H9 (cell line): ENCODE results near the gene ADAMTS18. TPM values are rescaled to one million over a fixed set of nuclear protein-coding genes. Genes with fewer than 3 reads are reported as not detected.

ENCODE experiments used
- DNase-seq: peaks from one replicate; pipeline ENCODE4 v3.0.0-alpha.2; 2017
- H2AFZ ChIP-seq: one replicate; pipeline ENCODE4 v1.6.1; 2013; ENCODE audit warnings: mild to moderate bottlenecking, low read length, control low read depth, moderate library complexity
- H2AK5ac ChIP-seq: 2 replicates; pipeline ENCODE4 v1.6.1; 2013; ENCODE audit warnings: low read length, control low read depth, mixed read lengths; ENCODE audit not compliant: insufficient read length
- H2BK120ac ChIP-seq: one replicate; pipeline ENCODE4 v1.6.1; 2013; ENCODE audit warnings: low read depth, mild to moderate bottlenecking, low read length, control low read depth, inconsistent platforms; ENCODE audit not compliant: poor library complexity, severe bottlenecking
- H2BK12ac ChIP-seq: 2 replicates; pipeline ENCODE4 v1.6.1; 2013; ENCODE audit warnings: low read length, control low read depth, mixed read lengths, low read depth; ENCODE audit not compliant: insufficient read length
- H2BK15ac ChIP-seq: 2 replicates; pipeline ENCODE4 v1.6.1; 2013; ENCODE audit warnings: low read depth, low read length, control low read depth
- H2BK20ac ChIP-seq: one replicate; pipeline ENCODE4 v1.6.1; 2013; ENCODE audit warnings: low read depth, mild to moderate bottlenecking, low read length, control low read depth, inconsistent platforms; ENCODE audit not compliant: poor library complexity, severe bottlenecking
- H2BK5ac ChIP-seq: 2 replicates; pipeline ENCODE4 v1.6.1; 2013; ENCODE audit warnings: low read length, control low read depth, mixed read lengths; ENCODE audit not compliant: insufficient read length
- H3K14ac ChIP-seq: 2 replicates; pipeline ENCODE4 v1.6.1; 2013; ENCODE audit warnings: low read length, control low read depth; ENCODE audit not compliant: insufficient read depth
- H3K18ac ChIP-seq: 2 replicates; pipeline ENCODE4 v1.6.1; 2013; ENCODE audit warnings: low read depth, mild to moderate bottlenecking, mixed read lengths, low read length, control low read depth; ENCODE audit not compliant: insufficient read length
- H3K23ac ChIP-seq: 2 replicates; pipeline ENCODE4 v1.6.1; 2013; ENCODE audit warnings: low read length, control low read depth, mixed read lengths, low read depth; ENCODE audit not compliant: insufficient read length
- H3K23me2 ChIP-seq: 2 replicates; pipeline ENCODE4 v1.6.1; 2013; ENCODE audit warnings: low read depth, mild to moderate bottlenecking, mixed read lengths, low read length, control low read depth; ENCODE audit not compliant: insufficient read length, poor library complexity, severe bottlenecking
- H3K27ac ChIP-seq: 2 replicates; pipeline ENCODE4 v1.5.1; 2013; ENCODE audit warnings: low read length, control low read depth, mixed read lengths, low read depth; ENCODE audit not compliant: insufficient read length
- H3K27me3 ChIP-seq: 2 replicates; pipeline ENCODE4 v1.6.1; 2013; ENCODE audit warnings: low read length, control low read depth, inconsistent platforms; ENCODE audit not compliant: insufficient read depth
- H3K4ac ChIP-seq: 2 replicates; pipeline ENCODE4 v1.6.1; 2013; ENCODE audit warnings: low read depth, mild to moderate bottlenecking, control low read depth, inconsistent platforms, low read length, moderate library complexity
- H3K4me1 ChIP-seq: 2 replicates; pipeline ENCODE4 v1.6.1; 2013; ENCODE audit warnings: low read length, control low read depth, inconsistent platforms; ENCODE audit not compliant: insufficient read depth
- H3K4me2 ChIP-seq: 2 replicates; pipeline ENCODE4 v1.6.1; 2013; ENCODE audit warnings: low read length, control low read depth, mixed read lengths; ENCODE audit not compliant: insufficient read length, insufficient read depth
- H3K56ac ChIP-seq: 2 replicates; pipeline ENCODE4 v1.6.1; 2013; ENCODE audit warnings: low read depth, mild to moderate bottlenecking, mixed read lengths, low read length, control low read depth; ENCODE audit not compliant: insufficient read length
- H3K79me1 ChIP-seq: 2 replicates; pipeline ENCODE4 v1.6.1; 2013; ENCODE audit warnings: low read depth, mild to moderate bottlenecking, moderate library complexity, low read length, control low read depth, inconsistent platforms; ENCODE audit not compliant: insufficient read depth, poor library complexity, severe bottlenecking
- H3K79me2 ChIP-seq: 2 replicates; pipeline ENCODE4 v1.6.1; 2013; ENCODE audit warnings: low read length, control low read depth, inconsistent platforms; ENCODE audit not compliant: insufficient read depth
- H3K9ac ChIP-seq: 2 replicates; pipeline ENCODE4 v1.6.1; 2013; ENCODE audit warnings: low read length, control low read depth, mixed read lengths; ENCODE audit not compliant: insufficient read length; ENCODE audit errors: extremely low read depth
- H3K9me3 ChIP-seq: one replicate; pipeline ENCODE4 v1.6.1; 2013; ENCODE audit warnings: low read depth, low read length, inconsistent platforms; ENCODE audit not compliant: control insufficient read depth
- H3T11ph ChIP-seq: one replicate; pipeline ENCODE4 v1.6.1; 2013; ENCODE audit warnings: mild to moderate bottlenecking, low read length, control low read depth, inconsistent platforms
- H4K20me1 ChIP-seq: one replicate; pipeline ENCODE4 v1.6.1; 2013; ENCODE audit not compliant: control insufficient read depth, insufficient read length, insufficient read depth
- H4K5ac ChIP-seq: 2 replicates; pipeline ENCODE4 v1.6.1; 2013; ENCODE audit warnings: low read depth, mild to moderate bottlenecking, mixed read lengths, low read length, control low read depth; ENCODE audit not compliant: insufficient read length
- H4K8ac ChIP-seq: replicated peaks from 2 replicates; pipeline ENCODE4 v1.6.1; 2013; ENCODE audit warnings: low read length, control low read depth, mixed read lengths, low read depth; ENCODE audit not compliant: insufficient read length
- H4K91ac ChIP-seq: 2 replicates; pipeline ENCODE4 v1.6.1; 2013; ENCODE audit warnings: low read depth, mild to moderate bottlenecking, moderate library complexity, mixed read lengths, low read length, control low read depth; ENCODE audit not compliant: insufficient read length
- H3K27ac Mint-ChIP-seq, 3 experiments: 2 replicates in 2 of 3; 3 replicates in 1 of 3; pipeline ENCODE4 v1.8.0; 2020 to 2021; ENCODE audit warnings: mixed read lengths in 3 of 3, mild to moderate bottlenecking in 1 of 3, moderate library complexity in 1 of 3
- H3K27me3 Mint-ChIP-seq: 2 replicates; pipeline ENCODE4 v1.8.0; 2021; ENCODE audit warnings: low read depth, mild to moderate bottlenecking, moderate library complexity, mixed read lengths
- H3K36me3 Mint-ChIP-seq, 3 experiments: 2 replicates in 2 of 3; 3 replicates in 1 of 3; pipeline ENCODE4 v1.8.0; 2020 to 2021; ENCODE audit warnings: low read depth in 3 of 3, mixed read lengths in 3 of 3; ENCODE audit not compliant: insufficient read depth in 1 of 3
- H3K4me1 Mint-ChIP-seq, 2 experiments: 2 replicates each; pipeline ENCODE4 v1.8.0; 2020; ENCODE audit warnings: mixed read lengths in 2 of 2
- H3K4me3 Mint-ChIP-seq, 2 experiments: 2 replicates in 1 of 2; 3 replicates in 1 of 2; pipeline ENCODE4 v1.8.0; 2020 to 2021; ENCODE audit warnings: mild to moderate bottlenecking in 2 of 2, mixed read lengths in 2 of 2, moderate library complexity in 1 of 2
- H3K9me3 Mint-ChIP-seq, 2 experiments: 2 replicates in 1 of 2; 3 replicates in 1 of 2; pipeline ENCODE4 v1.8.0; 2020; ENCODE audit warnings: mild to moderate bottlenecking in 2 of 2, mixed read lengths in 2 of 2, moderate library complexity in 1 of 2
- CTCF ChIP-seq: fragments of 200-600 bp; sonication (generic); conservative IDR thresholded peaks from 3 replicates; pipeline ENCODE4 v1.8.0; 2021; ENCODE audit warnings: antibody characterized with exemption, mild to moderate bottlenecking
- WGBS: extraction: QIAGEN DNeasy Blood & Tissue Kit; methylation state at CpG from one replicate; pipeline ENCODE4 v1.1.7; 2013; ENCODE audit warnings: missing lambda C conversion rate, low lambda C conversion rate, mixed read lengths; ENCODE audit not compliant: insufficient read length; ENCODE audit errors: extremely low coverage; 5-methylcytosine and 5-hydroxymethylcytosine counted together
- total RNA-seq: library from RNA; stranded (reverse); gene quantifications from 2 replicates; pipeline ENCODE4 v1.2.1, GENCODE V29; 2021

The ADAMTS18 gene
- total RNA-seq, 1 experiment from 2014 or later, result 0.07 TPM

- no peaks in the 10 kb centered on the region for H3K79me1 ChIP-seq
- no peak overlapping the region for H2AK5ac ChIP-seq
- peaks cover 13% of the 10 kb centered on the region; the same call in 1 of the 2 replicates for H3K27me3 ChIP-seq
- no peak for DNase-seq
- H3K9me3 ChIP-seq, result no peaks in the 10 kb centered on the region
- H3K4ac ChIP-seq, result no peak overlapping the region
- no peak overlapping the region for H4K8ac ChIP-seq
- H3K9ac ChIP-seq, result no peak overlapping the region
- H2BK20ac ChIP-seq, result no peak overlapping the region
- H4K5ac ChIP-seq, result no peak overlapping the region
- H3K79me2 ChIP-seq, result no peaks in the 10 kb centered on the region
- H3K4me3 Mint-ChIP-seq, result no peak overlapping the region
- no peaks in the 10 kb centered on the region for H3K4me1 ChIP-seq
- no peak overlapping the region for H3K27ac ChIP-seq
- no peaks in the 10 kb centered on the region for H4K20me1 ChIP-seq
- no peak overlapping the region for H3T11ph ChIP-seq
- H3K36me3 Mint-ChIP-seq, result no peaks in the 10 kb centered on the region
- H2BK5ac ChIP-seq, result no peak overlapping the region
- peaks cover 10% of the 10 kb centered on the region for H3K23me2 ChIP-seq
- peaks cover 51% of the 10 kb centered on the region for H3K27me3 Mint-ChIP-seq
- no peak overlapping the region for H3K4me2 ChIP-seq
- H2BK120ac ChIP-seq, result no peak overlapping the region
- no peak overlapping the region for H3K23ac ChIP-seq
- no peak overlapping the region for H2BK12ac ChIP-seq
- peaks cover 7 to 8% of the 10 kb centered on the region in 2 experiments for H3K4me1 Mint-ChIP-seq
- H3K18ac ChIP-seq, result no peak overlapping the region
- H3K56ac ChIP-seq, result no peak overlapping the region
- H3K9me3 Mint-ChIP-seq, result no peaks in the 10 kb centered on the region
- no peak overlapping the region for H2BK15ac ChIP-seq
- TF ChIP-seq CTCF, result no peak
- no peak overlapping the region for H3K27ac Mint-ChIP-seq
- no peak overlapping the region for H2AFZ ChIP-seq
- WGBS, result no CpG with 5 or more reads among the region's 4 CpGs
- H3K14ac ChIP-seq, result no peak overlapping the region
- no peak overlapping the region for H4K91ac ChIP-seq
Observed at GRCh38 chr16:77430360-77430759, 4.5 kb downstream of the ADAMTS18 start.
